WTC11 (cell line): ENCODE data around the gene TMEM88. TPM values are rescaled to one million over a fixed set of nuclear protein-coding genes. Genes with fewer than 3 reads are reported as not detected.

ENCODE experiments used
- ATAC-seq: fragments of 200-7000 bp; cut with Tn5 transposase; 2 replicates; pipeline ENCODE4 v1.10.0; 2021; ENCODE audit warnings: mild to moderate bottlenecking, moderate library complexity
- CTCF ChIA-PET: fragments of 300-600 bp; sonication (Branson Sonifier 250); formaldehyde crosslinking; loops from one replicate; lab custom pipeline; 2021; ENCODE audit warnings: antibody characterized with exemption; lab: Charles Lee
- POLR2A ChIA-PET: fragments of 350-600 bp; sonication (Branson Sonifier 250); formaldehyde crosslinking; loops from one replicate; lab custom pipeline; 2021; ENCODE audit warnings: antibody characterized with exemption; lab: Charles Lee
- DNase-seq: peaks from one replicate; pipeline ENCODE4 v3.0.0; 2021; ENCODE audit warnings: low spot score
- H3K27ac Mint-ChIP-seq: 2 replicates; pipeline ENCODE4 v1.8.0; 2021; ENCODE audit warnings: mixed read lengths
- H3K27me3 Mint-ChIP-seq: 2 replicates; pipeline ENCODE4 v1.8.0; 2021; ENCODE audit warnings: low read depth, mild to moderate bottlenecking, moderate library complexity, mixed read lengths
- H3K36me3 Mint-ChIP-seq: 2 replicates; pipeline ENCODE4 v1.8.0; 2021; ENCODE audit warnings: mixed read lengths
- H3K4me1 Mint-ChIP-seq: 2 replicates; pipeline ENCODE4 v1.8.0; 2022; ENCODE audit warnings: mixed read lengths
- H3K4me3 Mint-ChIP-seq: 2 replicates; pipeline ENCODE4 v1.8.0; 2021; ENCODE audit warnings: mild to moderate bottlenecking, moderate library complexity, mixed read lengths
- H3K9me3 Mint-ChIP-seq: 2 replicates; pipeline ENCODE4 v1.8.0; 2021; ENCODE audit warnings: mixed read lengths
- ATF1 ChIP-seq: sonication (generic); formaldehyde crosslinking; IDR thresholded peaks from 2 replicates; pipeline ENCODE4 v1.8.1; 2023; ENCODE audit warnings: mild to moderate bottlenecking, moderate library complexity, missing genetic modification reagents
- NFE2L1 ChIP-seq: sonication (generic); formaldehyde crosslinking; IDR thresholded peaks from 2 replicates; pipeline ENCODE4 v1.8.1; 2023; ENCODE audit warnings: missing genetic modification reagents
- ZNF121 ChIP-seq: sonication (generic); formaldehyde crosslinking; IDR thresholded peaks from 2 replicates; pipeline ENCODE4 v1.8.0; 2023; ENCODE audit warnings: missing genetic modification reagents
- ZNF219 ChIP-seq: sonication (generic); formaldehyde crosslinking; IDR thresholded peaks from 2 replicates; pipeline ENCODE4 v1.8.0; 2023; ENCODE audit warnings: missing genetic modification reagents, mild to moderate bottlenecking, borderline replicate concordance
- ZNF232 ChIP-seq: sonication (generic); formaldehyde crosslinking; IDR thresholded peaks from 2 replicates; pipeline ENCODE4 v1.8.0; 2022; ENCODE audit warnings: mild to moderate bottlenecking, missing genetic modification reagents
- ZNF263 ChIP-seq: sonication (generic); formaldehyde crosslinking; IDR thresholded peaks from 2 replicates; pipeline ENCODE4 v1.8.1; 2022; ENCODE audit warnings: low read depth, mild to moderate bottlenecking, moderate library complexity, missing genetic modification reagents
- ZNF317 ChIP-seq: sonication (generic); formaldehyde crosslinking; IDR thresholded peaks from 2 replicates; pipeline ENCODE4 v1.8.1; 2023; ENCODE audit warnings: low read depth, mild to moderate bottlenecking, moderate library complexity, missing genetic modification reagents, borderline replicate concordance
- total RNA-seq: library from RNA; stranded (reverse); gene quantifications from 3 replicates; pipeline ENCODE4 v1.2.3, GENCODE V29; 2021
- TF ChIP-seq, protein P1 (sequence below): sonication (generic); formaldehyde crosslinking; IDR thresholded peaks from 2 replicates; pipeline ENCODE4 v1.8.0; 2023; ENCODE audit warnings: mild to moderate bottlenecking, missing genetic modification reagents
- TF ChIP-seq, protein P2 (sequence below): sonication (generic); formaldehyde crosslinking; IDR thresholded peaks from 2 replicates; pipeline ENCODE4 v1.8.0; 2023; ENCODE audit warnings: missing genetic modification reagents
- TF ChIP-seq, protein P3 (sequence below): fragments of 250-450 bp; sonication (Bioruptor Pico); conservative IDR thresholded peaks from 2 replicates; pipeline ENCODE4 v1.9.0; 2021; ENCODE audit warnings: mild to moderate bottlenecking
- TF ChIP-seq, protein P4 (sequence below): sonication (generic); formaldehyde crosslinking; IDR thresholded peaks from 2 replicates; pipeline ENCODE4 v1.8.1; 2023; ENCODE audit warnings: mild to moderate bottlenecking, missing genetic modification reagents, moderate library complexity
- TF ChIP-seq, protein P5 (sequence below): sonication (generic); formaldehyde crosslinking; IDR thresholded peaks from 2 replicates; pipeline ENCODE4 v1.8.1; 2023; ENCODE audit warnings: mild to moderate bottlenecking, moderate library complexity, missing genetic modification reagents
- TF ChIP-seq, protein P6 (sequence below): sonication (generic); formaldehyde crosslinking; IDR thresholded peaks from 2 replicates; pipeline ENCODE4 v1.8.1; 2022; ENCODE audit warnings: low read depth, missing genetic modification reagents, borderline replicate concordance

Gene TMEM88
- total RNA-seq, 1 experiment from 2014 or later: 2.9 TPM

DNA sequence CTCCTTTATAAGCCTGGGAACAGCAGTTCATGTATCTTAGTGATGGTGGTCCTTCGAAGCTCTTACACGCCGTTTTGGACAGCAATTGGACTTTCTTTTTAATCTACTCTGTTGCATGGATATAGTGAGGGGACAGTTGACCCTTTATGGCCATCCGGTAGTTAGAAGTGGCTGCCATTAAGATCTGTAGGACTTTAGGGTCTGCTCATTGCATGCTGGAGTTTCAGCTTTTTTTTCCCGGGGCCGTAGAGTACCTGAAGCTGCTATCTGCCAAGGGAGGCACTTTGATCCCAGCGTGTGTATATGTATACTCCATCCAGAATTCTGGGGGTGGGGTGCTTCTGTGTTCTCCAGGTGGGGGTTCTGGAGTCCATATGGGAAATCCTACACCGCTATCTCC is 4.2 kb downstream of the TMEM88 start:
- ATAC-seq (no peak), DNase-seq (no peak)
- Mint-ChIP-seq H3K9me3 (no peaks in the 10 kb centered on the region), H3K36me3 (peaks cover 6% of the 10 kb centered on the region), H3K4me1 (peaks cover 16% of the 10 kb centered on the region), H3K27ac (no peak overlapping the region)
- no peak for TF ChIP-seq ZNF232 (CRISPR knock-in tag)
- no peak for TF ChIP-seq ZNF317 (CRISPR knock-in tag)
- no peak for TF ChIP-seq ZNF263 (CRISPR knock-in tag)
- no peak for TF ChIP-seq ZNF219 (CRISPR knock-in tag)
- TF ChIP-seq, protein P1, sequence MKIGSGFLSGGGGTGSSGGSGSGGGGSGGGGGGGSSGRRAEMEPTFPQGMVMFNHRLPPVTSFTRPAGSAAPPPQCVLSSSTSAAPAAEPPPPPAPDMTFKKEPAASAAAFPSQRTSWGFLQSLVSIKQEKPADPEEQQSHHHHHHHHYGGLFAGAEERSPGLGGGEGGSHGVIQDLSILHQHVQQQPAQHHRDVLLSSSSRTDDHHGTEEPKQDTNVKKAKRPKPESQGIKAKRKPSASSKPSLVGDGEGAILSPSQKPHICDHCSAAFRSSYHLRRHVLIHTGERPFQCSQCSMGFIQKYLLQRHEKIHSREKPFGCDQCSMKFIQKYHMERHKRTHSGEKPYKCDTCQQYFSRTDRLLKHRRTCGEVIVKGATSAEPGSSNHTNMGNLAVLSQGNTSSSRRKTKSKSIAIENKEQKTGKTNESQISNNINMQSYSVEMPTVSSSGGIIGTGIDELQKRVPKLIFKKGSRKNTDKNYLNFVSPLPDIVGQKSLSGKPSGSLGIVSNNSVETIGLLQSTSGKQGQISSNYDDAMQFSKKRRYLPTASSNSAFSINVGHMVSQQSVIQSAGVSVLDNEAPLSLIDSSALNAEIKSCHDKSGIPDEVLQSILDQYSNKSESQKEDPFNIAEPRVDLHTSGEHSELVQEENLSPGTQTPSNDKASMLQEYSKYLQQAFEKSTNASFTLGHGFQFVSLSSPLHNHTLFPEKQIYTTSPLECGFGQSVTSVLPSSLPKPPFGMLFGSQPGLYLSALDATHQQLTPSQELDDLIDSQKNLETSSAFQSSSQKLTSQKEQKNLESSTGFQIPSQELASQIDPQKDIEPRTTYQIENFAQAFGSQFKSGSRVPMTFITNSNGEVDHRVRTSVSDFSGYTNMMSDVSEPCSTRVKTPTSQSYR (CRISPR knock-in tag): no peak
- TF ChIP-seq ATF1: no peak
- TF ChIP-seq, protein P2, sequence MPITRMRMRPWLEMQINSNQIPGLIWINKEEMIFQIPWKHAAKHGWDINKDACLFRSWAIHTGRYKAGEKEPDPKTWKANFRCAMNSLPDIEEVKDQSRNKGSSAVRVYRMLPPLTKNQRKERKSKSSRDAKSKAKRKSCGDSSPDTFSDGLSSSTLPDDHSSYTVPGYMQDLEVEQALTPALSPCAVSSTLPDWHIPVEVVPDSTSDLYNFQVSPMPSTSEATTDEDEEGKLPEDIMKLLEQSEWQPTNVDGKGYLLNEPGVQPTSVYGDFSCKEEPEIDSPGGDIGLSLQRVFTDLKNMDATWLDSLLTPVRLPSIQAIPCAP (CRISPR knock-in tag): no peak
- no peak for TF ChIP-seq ZNF121 (CRISPR knock-in tag)
- TF ChIP-seq, protein P3, sequence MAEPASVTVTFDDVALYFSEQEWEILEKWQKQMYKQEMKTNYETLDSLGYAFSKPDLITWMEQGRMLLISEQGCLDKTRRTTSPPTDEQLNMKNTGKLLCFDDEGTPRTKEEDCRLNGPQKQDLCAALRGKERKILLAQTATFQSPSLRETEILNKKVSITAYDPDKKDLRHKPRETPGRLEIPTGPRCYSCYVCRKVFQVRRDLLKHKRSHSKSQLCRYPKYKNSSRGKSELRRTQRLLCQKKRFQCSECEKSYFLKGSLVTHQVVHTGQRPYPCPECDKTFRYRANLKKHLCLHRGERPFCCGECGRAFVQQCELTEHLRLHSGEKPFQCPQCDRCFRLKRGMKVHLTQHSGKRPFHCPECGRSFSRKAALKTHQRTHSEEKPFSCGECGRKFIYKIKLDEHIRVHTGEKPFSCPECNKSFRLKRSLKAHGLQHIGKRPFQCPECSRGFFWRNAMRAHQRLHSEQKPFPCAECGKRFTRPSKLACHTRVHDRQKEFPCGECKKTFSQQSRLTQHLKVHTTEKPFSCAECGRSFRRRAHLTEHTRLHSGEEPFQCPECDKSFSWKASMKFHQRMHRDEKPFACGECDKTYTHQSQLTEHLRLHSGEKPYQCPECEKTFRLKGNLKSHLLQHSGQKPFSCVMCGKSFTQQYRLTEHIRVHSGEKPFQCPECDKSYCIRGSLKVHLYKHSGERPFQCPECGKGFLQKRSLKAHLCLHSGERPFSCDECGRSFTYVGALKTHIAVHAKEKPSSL: no peak
- TF ChIP-seq, protein P4, sequence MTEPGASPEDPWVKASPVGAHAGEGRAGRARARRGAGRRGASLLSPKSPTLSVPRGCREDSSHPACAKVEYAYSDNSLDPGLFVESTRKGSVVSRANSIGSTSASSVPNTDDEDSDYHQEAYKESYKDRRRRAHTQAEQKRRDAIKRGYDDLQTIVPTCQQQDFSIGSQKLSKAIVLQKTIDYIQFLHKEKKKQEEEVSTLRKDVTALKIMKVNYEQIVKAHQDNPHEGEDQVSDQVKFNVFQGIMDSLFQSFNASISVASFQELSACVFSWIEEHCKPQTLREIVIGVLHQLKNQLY: no peak
- TF ChIP-seq NFE2L1 (CRISPR knock-in tag): no peak
- TF ChIP-seq, protein P5, sequence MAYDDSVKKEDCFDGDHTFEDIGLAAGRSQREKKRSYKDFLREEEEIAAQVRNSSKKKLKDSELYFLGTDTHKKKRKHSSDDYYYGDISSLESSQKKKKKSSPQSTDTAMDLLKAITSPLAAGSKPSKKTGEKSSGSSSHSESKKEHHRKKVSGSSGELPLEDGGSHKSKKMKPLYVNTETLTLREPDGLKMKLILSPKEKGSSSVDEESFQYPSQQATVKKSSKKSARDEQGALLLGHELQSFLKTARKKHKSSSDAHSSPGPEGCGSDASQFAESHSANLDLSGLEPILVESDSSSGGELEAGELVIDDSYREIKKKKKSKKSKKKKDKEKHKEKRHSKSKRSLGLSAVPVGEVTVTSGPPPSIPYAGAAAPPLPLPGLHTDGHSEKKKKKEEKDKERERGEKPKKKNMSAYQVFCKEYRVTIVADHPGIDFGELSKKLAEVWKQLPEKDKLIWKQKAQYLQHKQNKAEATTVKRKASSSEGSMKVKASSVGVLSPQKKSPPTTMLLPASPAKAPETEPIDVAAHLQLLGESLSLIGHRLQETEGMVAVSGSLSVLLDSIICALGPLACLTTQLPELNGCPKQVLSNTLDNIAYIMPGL (CRISPR knock-in tag): no peak
- TF ChIP-seq, protein P6, sequence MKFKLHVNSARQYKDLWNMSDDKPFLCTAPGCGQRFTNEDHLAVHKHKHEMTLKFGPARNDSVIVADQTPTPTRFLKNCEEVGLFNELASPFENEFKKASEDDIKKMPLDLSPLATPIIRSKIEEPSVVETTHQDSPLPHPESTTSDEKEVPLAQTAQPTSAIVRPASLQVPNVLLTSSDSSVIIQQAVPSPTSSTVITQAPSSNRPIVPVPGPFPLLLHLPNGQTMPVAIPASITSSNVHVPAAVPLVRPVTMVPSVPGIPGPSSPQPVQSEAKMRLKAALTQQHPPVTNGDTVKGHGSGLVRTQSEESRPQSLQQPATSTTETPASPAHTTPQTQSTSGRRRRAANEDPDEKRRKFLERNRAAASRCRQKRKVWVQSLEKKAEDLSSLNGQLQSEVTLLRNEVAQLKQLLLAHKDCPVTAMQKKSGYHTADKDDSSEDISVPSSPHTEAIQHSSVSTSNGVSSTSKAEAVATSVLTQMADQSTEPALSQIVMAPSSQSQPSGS (CRISPR knock-in tag): no peak
- TF ChIP-seq, all 79 proteins: peak for 0
- Mint-ChIP-seq H3K27me3 (peaks cover 2% of the 10 kb centered on the region; the same call in 1 of the 2 replicates), H3K4me3 (no peak overlapping the region)
- ChIA-PET POLR2A (interaction anchor here (0.6 kb wide), 1 partner anchor 837 kb away, joined by 3 read pairs; no protein-coding TSS in a partner anchor), CTCF (interaction anchor here (0.8 to 1.7 kb wide), 2 partner anchors 24 to 130 kb away, joined by 4 to 5 read pairs; no protein-coding TSS in a partner anchor)
